ENCODE data around the gene MED15.
"Not testable (repeated sequence)": the region's sequence is repeated elsewhere in the genome, so short reads cannot be mapped to it uniquely, and the experiment has no call there.

DNA sequence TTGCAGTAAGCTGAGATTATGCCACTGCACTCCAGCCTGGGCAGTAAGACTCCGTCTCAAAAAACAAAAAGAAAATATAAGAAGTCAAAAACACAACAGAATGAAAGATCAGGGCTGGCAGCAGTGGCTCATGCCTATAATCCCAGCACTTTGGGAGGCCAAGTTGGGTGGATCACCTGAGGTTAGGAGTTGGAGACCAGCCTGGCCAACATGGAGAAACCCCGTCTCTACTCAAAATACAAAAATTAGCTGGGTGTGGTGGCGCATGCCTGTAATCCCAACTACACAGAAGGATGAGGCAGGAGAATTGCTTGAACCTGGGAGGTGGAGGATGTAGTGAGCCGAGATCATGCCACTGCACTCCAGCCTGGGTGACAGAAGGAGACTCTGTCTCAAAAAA, 87.1 kb downstream of the MED15 start:
- TF ChIP-seq, protein P1, sequence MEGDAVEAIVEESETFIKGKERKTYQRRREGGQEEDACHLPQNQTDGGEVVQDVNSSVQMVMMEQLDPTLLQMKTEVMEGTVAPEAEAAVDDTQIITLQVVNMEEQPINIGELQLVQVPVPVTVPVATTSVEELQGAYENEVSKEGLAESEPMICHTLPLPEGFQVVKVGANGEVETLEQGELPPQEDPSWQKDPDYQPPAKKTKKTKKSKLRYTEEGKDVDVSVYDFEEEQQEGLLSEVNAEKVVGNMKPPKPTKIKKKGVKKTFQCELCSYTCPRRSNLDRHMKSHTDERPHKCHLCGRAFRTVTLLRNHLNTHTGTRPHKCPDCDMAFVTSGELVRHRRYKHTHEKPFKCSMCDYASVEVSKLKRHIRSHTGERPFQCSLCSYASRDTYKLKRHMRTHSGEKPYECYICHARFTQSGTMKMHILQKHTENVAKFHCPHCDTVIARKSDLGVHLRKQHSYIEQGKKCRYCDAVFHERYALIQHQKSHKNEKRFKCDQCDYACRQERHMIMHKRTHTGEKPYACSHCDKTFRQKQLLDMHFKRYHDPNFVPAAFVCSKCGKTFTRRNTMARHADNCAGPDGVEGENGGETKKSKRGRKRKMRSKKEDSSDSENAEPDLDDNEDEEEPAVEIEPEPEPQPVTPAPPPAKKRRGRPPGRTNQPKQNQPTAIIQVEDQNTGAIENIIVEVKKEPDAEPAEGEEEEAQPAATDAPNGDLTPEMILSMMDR (IDR thresholded peaks at IDR 0.05), result not testable (repeated sequence)
- not testable (repeated sequence) for TF ChIP-seq POLR2A (IDR thresholded peaks at IDR 0.05)

Measured in uterus (tissue), 2 donors.